Heart left ventricle (tissue), 13 donors: ENCODE measurements around the gene VIL1.

ENCODE experiments used
- POLR2A ChIP-seq, 2 donors: fragments of 450-650 bp; IDR thresholded peaks; one replicate each; pipeline ENCODE4 v1.6.1; 2017; ENCODE audit warnings: antibody characterized with exemption in 2 of 2, mild to moderate bottlenecking in 2 of 2, moderate library complexity in 2 of 2
- TF ChIP-seq, protein P1 (sequence below), 12 donors: fragments of 200-600 bp; sonication (generic) in 4 of 12; IDR thresholded peaks; one replicate each; pipeline versions ENCODE4 v1.5.0 to v1.8.0; 2018 to 2022; ENCODE audit warnings: antibody characterized with exemption in 12 of 12, mild to moderate bottlenecking in 5 of 12
- donor health status: ischemic (EF 13 %, LVEDD 7.1; RV severe dilation, severe dysfunction).
- donor health status: DM: no; HTN: yes; CAD: no.
- donor health status: DM: no; HTN: no; CAD: no.
- donor health status: ischemic (EF 25% LVEDD 6.9; RV normal size, moderate dysfunction).
- donor health status: ischemic (EF 25% LVEDD 5.7; RV mildly dilated, moderate dysfunction).
- donor health status: ischemic (EF 35%, LVEDD 5.7; RV mildly dilated, moderate dysfunction).
- donor health status: nonischemic (EF 11% LVEDD 7.7; RV severe dilation, severe dysfunction).
- donor health status: DM: yes; HTN: yes; CAD: no.
- donor health status: PGD.
- donor health status: ischemic (EF 29% LVEDD 5.4; RV normal size, mild dysfunction).
- donor health status: nonischemic (EF 23%, LVEDD 6.1; RV moderate dilation, normal function).

- TF ChIP-seq, protein P1, sequence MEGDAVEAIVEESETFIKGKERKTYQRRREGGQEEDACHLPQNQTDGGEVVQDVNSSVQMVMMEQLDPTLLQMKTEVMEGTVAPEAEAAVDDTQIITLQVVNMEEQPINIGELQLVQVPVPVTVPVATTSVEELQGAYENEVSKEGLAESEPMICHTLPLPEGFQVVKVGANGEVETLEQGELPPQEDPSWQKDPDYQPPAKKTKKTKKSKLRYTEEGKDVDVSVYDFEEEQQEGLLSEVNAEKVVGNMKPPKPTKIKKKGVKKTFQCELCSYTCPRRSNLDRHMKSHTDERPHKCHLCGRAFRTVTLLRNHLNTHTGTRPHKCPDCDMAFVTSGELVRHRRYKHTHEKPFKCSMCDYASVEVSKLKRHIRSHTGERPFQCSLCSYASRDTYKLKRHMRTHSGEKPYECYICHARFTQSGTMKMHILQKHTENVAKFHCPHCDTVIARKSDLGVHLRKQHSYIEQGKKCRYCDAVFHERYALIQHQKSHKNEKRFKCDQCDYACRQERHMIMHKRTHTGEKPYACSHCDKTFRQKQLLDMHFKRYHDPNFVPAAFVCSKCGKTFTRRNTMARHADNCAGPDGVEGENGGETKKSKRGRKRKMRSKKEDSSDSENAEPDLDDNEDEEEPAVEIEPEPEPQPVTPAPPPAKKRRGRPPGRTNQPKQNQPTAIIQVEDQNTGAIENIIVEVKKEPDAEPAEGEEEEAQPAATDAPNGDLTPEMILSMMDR (IDR thresholded peaks at IDR 0.05) = peak; percentile 83 to 99 (median 94)
- TF ChIP-seq POLR2A (IDR thresholded peaks at IDR 0.05) = peak in 1 of 2 donors; percentile 59
These were observed 22.9 kb upstream of the VIL1 start for GRCh38 chr2:218395826-218396687.
